Smooth muscle cell (in vitro differentiated cells): ENCODE results near the gene SPATA13. TPM values are rescaled to one million over a fixed set of nuclear protein-coding genes. Genes with fewer than 3 reads are reported as not detected.
A peak's percentile ranks its signal among the peaks of the same experiment; 100 is the strongest.

ENCODE experiments used
- DNase-seq: peaks from one replicate; lab custom pipeline; 2025; ENCODE audit not compliant: unreplicated experiment; lab: John Stamatoyannopoulos, UW
- H2AFZ ChIP-seq: fragments of 200-600 bp; sonication (generic); 2 replicates; pipeline ENCODE4 v1.6.0; 2016; ENCODE audit warnings: antibody characterized with exemption, low read depth, mild to moderate bottlenecking
- H3F3A ChIP-seq: fragments of 200-600 bp; sonication (generic); 2 replicates; pipeline ENCODE4 v1.6.0; 2017; ENCODE audit warnings: antibody characterized with exemption, low read depth
- H3K27ac ChIP-seq: fragments of 200-600 bp; sonication (generic); 2 replicates; pipeline ENCODE4 v1.5.1; 2016; ENCODE audit warnings: low read depth, mild to moderate bottlenecking
- H3K27me3 ChIP-seq: fragments of 200-600 bp; sonication (generic); 2 replicates; pipeline ENCODE4 v1.6.1; 2016; ENCODE audit warnings: low read depth, mild to moderate bottlenecking
- H3K36me3 ChIP-seq: fragments of 200-600 bp; sonication (generic); 2 replicates; pipeline ENCODE4 v1.5.1; 2016; ENCODE audit warnings: low read depth
- H3K4me1 ChIP-seq: fragments of 200-600 bp; sonication (generic); 2 replicates; pipeline ENCODE4 v1.5.1; 2016; ENCODE audit warnings: low read depth
- H3K4me2 ChIP-seq: fragments of 200-600 bp; sonication (generic); 2 replicates; pipeline ENCODE4 v1.6.0; 2016; ENCODE audit warnings: mild to moderate bottlenecking
- H3K4me3 ChIP-seq: fragments of 200-600 bp; sonication (generic); 2 replicates; pipeline ENCODE4 v1.5.1; 2016; ENCODE audit warnings: mild to moderate bottlenecking
- H3K79me2 ChIP-seq: fragments of 200-600 bp; sonication (generic); 2 replicates; pipeline ENCODE4 v1.6.0; 2016; ENCODE audit warnings: low read depth, mild to moderate bottlenecking
- H3K9ac ChIP-seq: fragments of 200-600 bp; sonication (generic); 2 replicates; pipeline ENCODE4 v1.6.0; 2016; ENCODE audit warnings: low read depth
- H3K9me3 ChIP-seq: fragments of 200-600 bp; sonication (generic); replicated peaks from 2 replicates; pipeline ENCODE4 v1.5.1; 2016; ENCODE audit warnings: low read depth
- H4K20me1 ChIP-seq: fragments of 200-600 bp; sonication (generic); 2 replicates; pipeline ENCODE4 v1.6.0; 2016; ENCODE audit warnings: low read depth
- WGBS: methylation state at CpG from one replicate; pipeline ENCODE4 v1.1.7; 2016; ENCODE audit warnings: low lambda C conversion rate; 5-methylcytosine and 5-hydroxymethylcytosine counted together
- polyA plus RNA-seq: library from polyadenylated mRNA; unstranded; fragments of >200 nt; fragmentation: Nextera tagmentation; extraction: Ambion mirVana; gene quantifications from 2 replicates; pipeline ENCODE4 v1.2.1, GENCODE V29; 2016
- total RNA-seq: library from RNA; depleted of rRNA; stranded (reverse); fragments of >200 nt; gene quantifications from 2 replicates; pipeline ENCODE4 v1.2.3, GENCODE V29; 2014
- TF ChIP-seq, protein P1 (sequence below): fragments of 200-600 bp; sonication (generic); IDR thresholded peaks from 2 replicates; pipeline ENCODE4 v1.5.1; 2017; ENCODE audit warnings: borderline replicate concordance, mild to moderate bottlenecking, antibody characterized with exemption; ENCODE audit not compliant: insufficient read depth, poor library complexity, severe bottlenecking

Gene SPATA13
- total and polyA plus RNA-seq, 2 experiments from 2014 or later = 7.1 to 16.6 TPM

GRCh38 chr13:24270639-24271141 is 110.2 kb downstream of the SPATA13 start:
- peak; percentile 16 for DNase-seq
- H3K9me3 ChIP-seq = no peaks in the 10 kb centered on the region
- peak overlapping the region; percentile 50 for H3K9ac ChIP-seq
- H3K36me3 ChIP-seq = no peaks in the 10 kb centered on the region
- peaks cover 33% of the 10 kb centered on the region for H3K4me1 ChIP-seq
- H3K4me2 ChIP-seq = peak overlapping the region; percentile 79
- H3K27ac ChIP-seq = peak overlapping the region; percentile 86
- H3K4me3 ChIP-seq = peak overlapping the region; percentile 34
- TF ChIP-seq, protein P1, sequence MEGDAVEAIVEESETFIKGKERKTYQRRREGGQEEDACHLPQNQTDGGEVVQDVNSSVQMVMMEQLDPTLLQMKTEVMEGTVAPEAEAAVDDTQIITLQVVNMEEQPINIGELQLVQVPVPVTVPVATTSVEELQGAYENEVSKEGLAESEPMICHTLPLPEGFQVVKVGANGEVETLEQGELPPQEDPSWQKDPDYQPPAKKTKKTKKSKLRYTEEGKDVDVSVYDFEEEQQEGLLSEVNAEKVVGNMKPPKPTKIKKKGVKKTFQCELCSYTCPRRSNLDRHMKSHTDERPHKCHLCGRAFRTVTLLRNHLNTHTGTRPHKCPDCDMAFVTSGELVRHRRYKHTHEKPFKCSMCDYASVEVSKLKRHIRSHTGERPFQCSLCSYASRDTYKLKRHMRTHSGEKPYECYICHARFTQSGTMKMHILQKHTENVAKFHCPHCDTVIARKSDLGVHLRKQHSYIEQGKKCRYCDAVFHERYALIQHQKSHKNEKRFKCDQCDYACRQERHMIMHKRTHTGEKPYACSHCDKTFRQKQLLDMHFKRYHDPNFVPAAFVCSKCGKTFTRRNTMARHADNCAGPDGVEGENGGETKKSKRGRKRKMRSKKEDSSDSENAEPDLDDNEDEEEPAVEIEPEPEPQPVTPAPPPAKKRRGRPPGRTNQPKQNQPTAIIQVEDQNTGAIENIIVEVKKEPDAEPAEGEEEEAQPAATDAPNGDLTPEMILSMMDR = peak; percentile 6
- WGBS = 8% methylated on average over 10 of the region's 10 CpGs
- no peaks in the 10 kb centered on the region for H3K27me3 ChIP-seq
- H2AFZ ChIP-seq = peak overlapping the region; percentile 28
- H4K20me1 ChIP-seq = no peaks in the 10 kb centered on the region
- peaks cover 8% of the 10 kb centered on the region for H3F3A ChIP-seq
- H3K79me2 ChIP-seq = peaks cover 14% of the 10 kb centered on the region

- peak overlapping the region; percentile 79 for H3K4me2 ChIP-seq
- WGBS = 37% methylated on average over 1 of the region's 1 CpG
- H2AFZ ChIP-seq = no peak overlapping the region
- H3F3A ChIP-seq = peaks cover 8% of the 10 kb centered on the region
- H4K20me1 ChIP-seq = no peaks in the 10 kb centered on the region
- H3K79me2 ChIP-seq = peaks cover 18% of the 10 kb centered on the region
- DNase-seq = no peak
- peak overlapping the region; percentile 34 for H3K4me3 ChIP-seq
- TF ChIP-seq, protein P1 = no peak
- peaks cover 33% of the 10 kb centered on the region for H3K4me1 ChIP-seq
- no peaks in the 10 kb centered on the region for H3K36me3 ChIP-seq
- H3K9me3 ChIP-seq = no peaks in the 10 kb centered on the region
- H3K9ac ChIP-seq = peak overlapping the region; percentile 50
- H3K27me3 ChIP-seq = no peaks in the 10 kb centered on the region
- peak overlapping the region; percentile 86 for H3K27ac ChIP-seq
Observed at GRCh38 chr13:24271231-24271600, 110.7 kb downstream of the SPATA13 start.

- DNase-seq = peak; percentile 33
- Histone ChIP-seq H3K27me3 (no peaks in the 10 kb centered on the region), H2AFZ (no peak overlapping the region), H3K36me3 (no peaks in the 10 kb centered on the region), H3K9ac (peak overlapping the region; percentile 50), H3K4me1 (peaks cover 33% of the 10 kb centered on the region), H3K27ac (peak overlapping the region; percentile 86), H3K4me3 (peak overlapping the region; percentile 34), H3K79me2 (peaks cover 24% of the 10 kb centered on the region), H3F3A (peaks cover 8% of the 10 kb centered on the region), H4K20me1 (no peaks in the 10 kb centered on the region), H3K4me2 (peak overlapping the region; percentile 79), H3K9me3 (no peaks in the 10 kb centered on the region)
- TF ChIP-seq, protein P1 = no peak
- WGBS = 18% methylated on average over 25 of the region's 25 CpGs
Observed at GRCh38 chr13:24271601-24272451, 111.3 kb downstream of the SPATA13 start.
